Body of pancreas (tissue), 4 donors: ENCODE data around the gene SLAIN2.

Source experiments
- POLR2A ChIP-seq, 3 donors: fragments of 450-650 bp; IDR thresholded peaks; one replicate each; pipeline ENCODE4 v1.6.1; 2016; ENCODE audit warnings: antibody characterized with exemption in 3 of 3, mild to moderate bottlenecking in 2 of 3
- TF ChIP-seq, protein P1 (sequence below), 7 experiments: fragments of 450-650 bp in 4 of 7; fragments of 200-600 bp in 3 of 7; sonication (generic) in 3 of 7; IDR thresholded peaks; one replicate each; pipeline ENCODE4 v1.5.1; 2016 to 2019; ENCODE audit warnings: antibody characterized with exemption in 7 of 7

DNA sequence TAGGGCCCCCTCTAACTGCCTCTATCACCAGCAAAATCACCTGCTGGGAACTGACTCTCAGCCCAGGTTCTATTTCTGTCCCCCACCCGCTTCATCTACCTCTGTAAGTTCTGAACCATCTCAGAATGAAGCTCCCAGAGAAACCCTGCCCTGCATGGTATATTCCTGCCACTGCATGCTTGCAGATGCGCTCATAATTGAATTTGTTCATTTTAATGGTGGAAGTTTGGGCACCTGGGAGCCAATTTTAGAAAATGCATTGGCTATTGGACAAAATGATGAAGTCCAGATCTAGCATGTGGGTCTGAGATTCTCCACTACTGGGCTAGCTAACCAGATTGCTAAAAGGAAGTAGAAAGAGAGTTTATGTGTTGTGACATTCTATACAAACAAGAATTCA lies 113.3 kb downstream of the SLAIN2 start:
- TF ChIP-seq, protein P1, sequence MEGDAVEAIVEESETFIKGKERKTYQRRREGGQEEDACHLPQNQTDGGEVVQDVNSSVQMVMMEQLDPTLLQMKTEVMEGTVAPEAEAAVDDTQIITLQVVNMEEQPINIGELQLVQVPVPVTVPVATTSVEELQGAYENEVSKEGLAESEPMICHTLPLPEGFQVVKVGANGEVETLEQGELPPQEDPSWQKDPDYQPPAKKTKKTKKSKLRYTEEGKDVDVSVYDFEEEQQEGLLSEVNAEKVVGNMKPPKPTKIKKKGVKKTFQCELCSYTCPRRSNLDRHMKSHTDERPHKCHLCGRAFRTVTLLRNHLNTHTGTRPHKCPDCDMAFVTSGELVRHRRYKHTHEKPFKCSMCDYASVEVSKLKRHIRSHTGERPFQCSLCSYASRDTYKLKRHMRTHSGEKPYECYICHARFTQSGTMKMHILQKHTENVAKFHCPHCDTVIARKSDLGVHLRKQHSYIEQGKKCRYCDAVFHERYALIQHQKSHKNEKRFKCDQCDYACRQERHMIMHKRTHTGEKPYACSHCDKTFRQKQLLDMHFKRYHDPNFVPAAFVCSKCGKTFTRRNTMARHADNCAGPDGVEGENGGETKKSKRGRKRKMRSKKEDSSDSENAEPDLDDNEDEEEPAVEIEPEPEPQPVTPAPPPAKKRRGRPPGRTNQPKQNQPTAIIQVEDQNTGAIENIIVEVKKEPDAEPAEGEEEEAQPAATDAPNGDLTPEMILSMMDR (IDR thresholded peaks at IDR 0.05), result no peak
- TF ChIP-seq POLR2A (IDR thresholded peaks at IDR 0.05), result no peak
